Mammary epithelial cell (primary cell): ENCODE data around the gene SNRPB.
"Not testable (repeated sequence)": the region's sequence is repeated elsewhere in the genome, so short reads cannot be mapped to it uniquely, and the experiment has no call there.

Source experiments
- EZH2 ChIP-seq: IDR thresholded peaks from 2 replicates; pipeline ENCODE4 v1.6.1; 2012; ENCODE audit warnings: low read length, inconsistent platforms, borderline replicate concordance
- TF ChIP-seq, protein P1 (sequence below), 2 donors: IDR thresholded peaks in 1 of 2; conservative IDR thresholded peaks in 1 of 2; 2 replicates each; pipeline ENCODE4 v1.5.1; 2011 to 2012; ENCODE audit warnings: inconsistent platforms in 2 of 2, low read length in 2 of 2, mild to moderate bottlenecking in 2 of 2, control low read depth in 1 of 2, low read depth in 1 of 2; ENCODE audit not compliant: insufficient read depth in 1 of 2; ENCODE audit errors: extremely low read depth in 1 of 2

DNA sequence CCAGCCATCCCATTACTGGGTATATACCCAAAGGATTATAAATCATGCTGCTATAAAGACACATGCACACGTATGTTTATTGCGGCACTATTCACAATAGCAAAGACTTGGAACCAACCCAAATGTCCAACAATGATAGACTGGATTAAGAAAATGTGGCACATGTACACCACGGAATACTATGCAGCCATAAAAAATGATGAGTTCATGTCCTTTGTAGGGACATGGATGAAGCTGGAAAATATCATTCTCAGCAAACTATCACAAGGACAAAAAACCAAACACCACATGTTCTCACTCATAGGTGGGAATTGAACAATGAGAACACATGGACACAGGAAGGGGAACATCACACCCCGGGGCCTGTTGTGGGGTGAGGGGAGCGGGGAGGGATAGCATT, 35.8 kb upstream of the SNRPB start:
- TF ChIP-seq, protein P1, sequence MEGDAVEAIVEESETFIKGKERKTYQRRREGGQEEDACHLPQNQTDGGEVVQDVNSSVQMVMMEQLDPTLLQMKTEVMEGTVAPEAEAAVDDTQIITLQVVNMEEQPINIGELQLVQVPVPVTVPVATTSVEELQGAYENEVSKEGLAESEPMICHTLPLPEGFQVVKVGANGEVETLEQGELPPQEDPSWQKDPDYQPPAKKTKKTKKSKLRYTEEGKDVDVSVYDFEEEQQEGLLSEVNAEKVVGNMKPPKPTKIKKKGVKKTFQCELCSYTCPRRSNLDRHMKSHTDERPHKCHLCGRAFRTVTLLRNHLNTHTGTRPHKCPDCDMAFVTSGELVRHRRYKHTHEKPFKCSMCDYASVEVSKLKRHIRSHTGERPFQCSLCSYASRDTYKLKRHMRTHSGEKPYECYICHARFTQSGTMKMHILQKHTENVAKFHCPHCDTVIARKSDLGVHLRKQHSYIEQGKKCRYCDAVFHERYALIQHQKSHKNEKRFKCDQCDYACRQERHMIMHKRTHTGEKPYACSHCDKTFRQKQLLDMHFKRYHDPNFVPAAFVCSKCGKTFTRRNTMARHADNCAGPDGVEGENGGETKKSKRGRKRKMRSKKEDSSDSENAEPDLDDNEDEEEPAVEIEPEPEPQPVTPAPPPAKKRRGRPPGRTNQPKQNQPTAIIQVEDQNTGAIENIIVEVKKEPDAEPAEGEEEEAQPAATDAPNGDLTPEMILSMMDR (conservative IDR thresholded peaks at IDR 0.05 in 1 of 2, IDR thresholded peaks at IDR 0.05 in 1 of 2; ENCODE audit: extremely low read depth in 1 of 2, insufficient read depth in 1 of 2, low read depth in 1 of 2, low read length in 2 of 2) = not testable (repeated sequence)
- TF ChIP-seq EZH2 = not testable (repeated sequence)
